ENCODE measurements around the gene GYS1.
"Not testable (repeated sequence)": the region's sequence is repeated elsewhere in the genome, so short reads cannot be mapped to it uniquely, and the experiment has no call there.

The GYS1 gene

GRCh38 chr19:48938256-48938655, 54.9 kb downstream of the GYS1 start:
- no peak for DNase-seq (ENCODE audit: extremely low read depth, insufficient read length)
- no peaks in the 10 kb centered on the region for H3K27me3 ChIP-seq (replicated peaks; ENCODE audit: control insufficient read depth, insufficient read depth, low read length)
- no peaks in the 10 kb centered on the region for H3K36me3 ChIP-seq (ENCODE audit: control insufficient read depth, insufficient read depth, low read length)
- no peak overlapping the region for H3K4me3 ChIP-seq (replicated peaks; ENCODE audit: low read depth, low read length)
- TF ChIP-seq, protein P1, sequence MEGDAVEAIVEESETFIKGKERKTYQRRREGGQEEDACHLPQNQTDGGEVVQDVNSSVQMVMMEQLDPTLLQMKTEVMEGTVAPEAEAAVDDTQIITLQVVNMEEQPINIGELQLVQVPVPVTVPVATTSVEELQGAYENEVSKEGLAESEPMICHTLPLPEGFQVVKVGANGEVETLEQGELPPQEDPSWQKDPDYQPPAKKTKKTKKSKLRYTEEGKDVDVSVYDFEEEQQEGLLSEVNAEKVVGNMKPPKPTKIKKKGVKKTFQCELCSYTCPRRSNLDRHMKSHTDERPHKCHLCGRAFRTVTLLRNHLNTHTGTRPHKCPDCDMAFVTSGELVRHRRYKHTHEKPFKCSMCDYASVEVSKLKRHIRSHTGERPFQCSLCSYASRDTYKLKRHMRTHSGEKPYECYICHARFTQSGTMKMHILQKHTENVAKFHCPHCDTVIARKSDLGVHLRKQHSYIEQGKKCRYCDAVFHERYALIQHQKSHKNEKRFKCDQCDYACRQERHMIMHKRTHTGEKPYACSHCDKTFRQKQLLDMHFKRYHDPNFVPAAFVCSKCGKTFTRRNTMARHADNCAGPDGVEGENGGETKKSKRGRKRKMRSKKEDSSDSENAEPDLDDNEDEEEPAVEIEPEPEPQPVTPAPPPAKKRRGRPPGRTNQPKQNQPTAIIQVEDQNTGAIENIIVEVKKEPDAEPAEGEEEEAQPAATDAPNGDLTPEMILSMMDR (IDR thresholded peaks at IDR 0.05; ENCODE audit: insufficient read depth, low read length, poor library complexity, severe bottlenecking), result no peak

- DNase-seq (ENCODE audit: extremely low read depth, insufficient read length), result no peak
- H3K36me3 ChIP-seq (ENCODE audit: control insufficient read depth, insufficient read depth, low read length), result no peaks in the 10 kb centered on the region
- TF ChIP-seq, protein P1 (IDR thresholded peaks at IDR 0.05; ENCODE audit: insufficient read depth, low read length, poor library complexity, severe bottlenecking), result no peak
These were observed 57.2 kb downstream of the GYS1 start for GRCh38 chr19:48935864-48936263.

GRCh38 chr19:48934837-48935236, 58.3 kb downstream of the GYS1 start:
- H3K27me3 ChIP-seq (replicated peaks; ENCODE audit: control insufficient read depth, insufficient read depth, low read length), result no peaks in the 10 kb centered on the region; the same call in 1 of the 2 replicates
- no peaks in the 10 kb centered on the region for H3K36me3 ChIP-seq (ENCODE audit: control insufficient read depth, insufficient read depth, low read length)
- no peak for DNase-seq (ENCODE audit: extremely low read depth, insufficient read length)
- H3K4me3 ChIP-seq (replicated peaks; ENCODE audit: low read depth, low read length), result no peak overlapping the region
- TF ChIP-seq, protein P1 (IDR thresholded peaks at IDR 0.05; ENCODE audit: insufficient read depth, low read length, poor library complexity, severe bottlenecking), result no peak

More at GRCh38 chr19:48935864-48936263, 57.2 kb downstream of the GYS1 start:
- Histone ChIP-seq H3K4me3 (replicated peaks; ENCODE audit: low read depth, low read length) (no peak overlapping the region), H3K27me3 (replicated peaks; ENCODE audit: control insufficient read depth, insufficient read depth, low read length) (no peaks in the 10 kb centered on the region; the same call in 1 of the 2 replicates)

- peak within 1 kb of the TSS; percentile 55 for H3K4me3 ChIP-seq (replicated peaks; ENCODE audit: low read depth, low read length)
- TF ChIP-seq, protein P1 (IDR thresholded peaks at IDR 0.05; ENCODE audit: insufficient read depth, low read length, poor library complexity, severe bottlenecking), result no peak
- no peaks in the 10 kb centered on the region for H3K36me3 ChIP-seq (ENCODE audit: control insufficient read depth, insufficient read depth, low read length)
- H3K27me3 ChIP-seq (replicated peaks; ENCODE audit: control insufficient read depth, insufficient read depth, low read length), result no peaks in the 10 kb centered on the region; the same call in 1 of the 2 replicates
- DNase-seq (ENCODE audit: extremely low read depth, insufficient read length), result peak; percentile 88
These were observed 59.7 kb downstream of the GYS1 start, which contains the start of gene DHDH for GRCh38 chr19:48933382-48933932. Gene DHDH (plus strand): TSS chr19:48933699. CDS start chr19:48933722, 23 bp downstream.

DNA sequence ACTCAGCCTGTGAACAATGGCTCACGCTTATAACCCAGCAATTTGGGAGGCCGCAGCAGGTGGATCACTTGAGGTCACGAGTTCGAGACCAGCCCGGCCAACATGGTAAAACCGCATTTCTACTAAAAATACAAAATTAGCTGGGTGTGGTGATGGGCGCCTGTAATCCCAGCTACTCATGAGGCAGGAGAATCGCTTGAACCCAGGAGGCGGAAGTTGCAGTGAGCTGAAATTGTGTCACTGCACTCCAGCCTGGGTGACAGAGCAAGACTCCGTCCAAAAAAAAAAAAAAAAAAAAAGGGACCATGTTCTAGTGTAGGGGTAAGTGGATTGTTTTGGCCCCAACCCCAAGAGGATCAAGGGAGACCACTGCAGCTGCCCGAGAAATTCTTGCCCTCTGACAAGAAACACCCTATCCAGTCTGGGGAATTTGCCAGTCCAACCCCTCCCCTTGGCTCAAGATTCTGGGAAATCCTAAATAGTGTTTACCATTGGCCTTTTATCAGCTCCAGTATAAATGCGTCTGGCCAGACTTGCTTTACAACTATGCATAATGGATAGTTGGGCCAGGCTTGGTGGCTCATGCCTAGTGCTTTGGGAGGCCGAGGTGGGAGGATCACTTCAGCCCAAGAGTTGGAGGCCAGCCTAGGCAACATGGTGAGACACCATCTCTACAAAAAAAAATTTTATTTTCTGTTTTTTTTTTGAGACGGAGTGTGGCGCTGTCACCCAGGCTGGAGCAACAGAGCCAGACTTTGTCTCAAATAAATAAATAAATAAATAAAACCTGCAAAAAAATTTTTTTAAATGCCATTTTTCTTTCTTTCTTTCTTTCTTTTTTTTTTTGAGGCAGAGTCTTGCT, 64.7 kb downstream of the GYS1 start:
- no peak for DNase-seq (ENCODE audit: extremely low read depth, insufficient read length)
- Histone ChIP-seq H3K4me3 (replicated peaks; ENCODE audit: low read depth, low read length) (no peak overlapping the region), H3K27me3 (replicated peaks; ENCODE audit: control insufficient read depth, insufficient read depth, low read length) (no peaks in the 10 kb centered on the region; the same call in 1 of the 2 replicates), H3K36me3 (ENCODE audit: control insufficient read depth, insufficient read depth, low read length) (no peaks in the 10 kb centered on the region)
- TF ChIP-seq, protein P1 (IDR thresholded peaks at IDR 0.05; ENCODE audit: insufficient read depth, low read length, poor library complexity, severe bottlenecking), result no peak

- DNase-seq (ENCODE audit: extremely low read depth, insufficient read length); H3K4me3 ChIP-seq (replicated peaks; ENCODE audit: low read depth, low read length); H3K27me3 ChIP-seq (replicated peaks; ENCODE audit: control insufficient read depth, insufficient read depth, low read length); H3K36me3 ChIP-seq (ENCODE audit: control insufficient read depth, insufficient read depth, low read length): not testable (repeated sequence)
These were observed 65.4 kb downstream of the GYS1 start for GRCh38 chr19:48927692-48928091.
